HCT116 (cell line): Measurements from ENCODE around the gene SRCIN1. TPM values are rescaled to one million over a fixed set of nuclear protein-coding genes. Genes with fewer than 3 reads are reported as not detected.

Experiments
- ATAC-seq: fragments of 200-7000 bp; cut with Tn5 transposase; 2 replicates; pipeline ENCODE4 v1.9.1; 2020; ENCODE audit warnings: mild to moderate bottlenecking, moderate library complexity
- BruUV-seq: library from RNA; stranded (reverse); fragments of 400-500 nt; replicated peaks from 2 replicates; lab custom pipeline; 2021; lab: Mats Ljungman, UMichigan
- CTCF ChIA-PET: fragments of 300-600 bp; sonication (Branson Sonifier 250); formaldehyde crosslinking; loops from one replicate; lab custom pipeline; 2021; ENCODE audit warnings: antibody characterized with exemption; lab: Charles Lee
- POLR2A ChIA-PET: fragments of 300-600, 350-600 bp; sonication (Branson Sonifier 250); formaldehyde crosslinking; loops from one replicate; lab custom pipeline; 2021; ENCODE audit warnings: antibody characterized with exemption; lab: Charles Lee
- RAD21 ChIA-PET, 2 experiments: fragments of 300-600 bp; sonication (Branson Sonifier 250); formaldehyde crosslinking; loops; one replicate each; lab custom pipeline; 2023; ENCODE audit warnings: low total read pairs in 2 of 2; ENCODE audit not compliant: uncharacterized antibody in 2 of 2, unreplicated experiment in 2 of 2, low non-redundant PET in 1 of 2; lab: Charles Lee
- DNase-seq: peaks from one replicate; pipeline ENCODE4 v3.0.0-alpha.2; 2010; ENCODE audit warnings: low read depth, low spot score
- H2AFZ ChIP-seq: fragments of 200-600 bp; shearing (Covaris generic), sonication (generic); 2 replicates; pipeline ENCODE4 v1.6.1; 2017; ENCODE audit warnings: low read depth, mixed run types, mixed read lengths, antibody characterized with exemption, low read length; ENCODE audit not compliant: poor library complexity, severe bottlenecking
- H3K27ac ChIP-seq: 2 replicates; pipeline ENCODE4 v1.5.1; 2012; ENCODE audit warnings: low read depth, low read length
- H3K27me3 ChIP-seq: fragments of 200-600 bp; sonication (generic); 2 replicates; pipeline ENCODE4 v1.6.1; 2016; ENCODE audit warnings: mixed run types, low read length, mixed read lengths; ENCODE audit not compliant: insufficient read depth
- H3K36me3 ChIP-seq, 2 experiments: fragments of 200-500 bp in 1 of 2; fragments of 200-600 bp in 1 of 2; sonication (Bioruptor generic) in 1 of 2; sonication (generic) in 1 of 2; 2 replicates each; pipeline versions ENCODE4 v1.5.1 to v1.6.1; 2014 to 2016; ENCODE audit warnings: low read length in 2 of 2, inconsistent platforms in 1 of 2, mixed read lengths in 1 of 2, mixed run types in 1 of 2; ENCODE audit not compliant: insufficient read depth in 2 of 2, control insufficient read depth in 1 of 2
- H3K4me1 ChIP-seq, 2 experiments: fragments of 200-600 bp in 1 of 2; sonication (generic) in 1 of 2; 2 replicates each; pipeline versions ENCODE4 v1.5.1 to v1.6.1; 2012 to 2017; ENCODE audit warnings: low read length in 2 of 2, inconsistent platforms in 1 of 2, mild to moderate bottlenecking in 1 of 2, mixed read lengths in 1 of 2, mixed run types in 1 of 2, moderate library complexity in 1 of 2; ENCODE audit not compliant: insufficient read depth in 2 of 2, control insufficient read depth in 1 of 2
- H3K4me2 ChIP-seq: fragments of 200-600 bp; sonication (generic); 2 replicates; pipeline ENCODE4 v1.6.1; 2017; ENCODE audit warnings: mixed run types, low read length, mixed read lengths
- H3K4me3 ChIP-seq, 2 experiments: fragments of 200-600 bp in 1 of 2; sonication (generic) in 1 of 2; replicated peaks in 1 of 2; 2 replicates each; pipeline ENCODE4 v1.5.1; 2011 to 2016; ENCODE audit warnings: low read length in 2 of 2, control low read depth in 1 of 2, low read depth in 1 of 2, mild to moderate bottlenecking in 1 of 2, mixed read lengths in 1 of 2, mixed run types in 1 of 2
- H3K79me2 ChIP-seq: fragments of 200-600 bp; sonication (generic); 2 replicates; pipeline ENCODE4 v1.6.1; 2017; ENCODE audit warnings: mild to moderate bottlenecking, mixed run types, low read length, moderate library complexity, mixed read lengths; ENCODE audit not compliant: insufficient read depth
- H3K9ac ChIP-seq: fragments of 200-600 bp; sonication (generic); 2 replicates; pipeline ENCODE4 v1.6.1; 2016; ENCODE audit warnings: low read length, mixed read lengths
- H3K9me2 ChIP-seq: fragments of 200-600 bp; sonication (generic), shearing (Covaris generic); 2 replicates; pipeline ENCODE4 v1.6.1; 2017; ENCODE audit warnings: mixed run types, mild to moderate bottlenecking, moderate library complexity; ENCODE audit not compliant: insufficient read depth
- H3K9me3 ChIP-seq, 2 experiments: fragments of 200-500 bp in 1 of 2; fragments of 200-600 bp in 1 of 2; sonication (Bioruptor generic) in 1 of 2; sonication (generic) in 1 of 2; 2 replicates each; pipeline ENCODE4 v1.6.1; 2014 to 2017; ENCODE audit warnings: low read length in 2 of 2, mixed read lengths in 2 of 2, inconsistent platforms in 1 of 2, low read depth in 1 of 2, mild to moderate bottlenecking in 1 of 2, mixed run types in 1 of 2, moderate library complexity in 1 of 2; ENCODE audit not compliant: control insufficient read depth in 1 of 2, insufficient read depth in 1 of 2
- H4K20me1 ChIP-seq: fragments of 200-600 bp; sonication (generic), shearing (Covaris generic); 2 replicates; pipeline ENCODE4 v1.6.1; 2017; ENCODE audit warnings: mixed run types, mild to moderate bottlenecking, moderate library complexity; ENCODE audit not compliant: insufficient read depth
- ATF3 ChIP-seq: IDR thresholded peaks from 2 replicates; pipeline ENCODE4 v1.6.1; 2012
- CBX3 ChIP-seq: IDR thresholded peaks from 2 replicates; pipeline ENCODE4 v1.6.1; 2012; ENCODE audit warnings: low read depth
- EGR1 ChIP-seq: IDR thresholded peaks from 2 replicates; pipeline ENCODE4 v1.6.1; 2012; ENCODE audit warnings: low read depth
- ELF1 ChIP-seq: IDR thresholded peaks from 2 replicates; pipeline ENCODE4 v1.6.1; 2012; ENCODE audit warnings: low read depth, borderline replicate concordance
- EZH2phosphoT487 ChIP-seq: fragments of 200-600 bp; IDR thresholded peaks from 2 replicates; pipeline ENCODE4 v1.6.1; 2018; ENCODE audit warnings: antibody characterized with exemption, borderline replicate concordance
- FOSL1 ChIP-seq: IDR thresholded peaks from 2 replicates; pipeline ENCODE4 v1.6.1; 2012; ENCODE audit warnings: low read depth
- JUND ChIP-seq: IDR thresholded peaks from 2 replicates; pipeline ENCODE4 v1.6.1; 2012
- POLR2A ChIP-seq: IDR thresholded peaks from 2 replicates; pipeline ENCODE4 v1.7.0; 2011; ENCODE audit warnings: borderline replicate concordance; ENCODE audit not compliant: insufficient read depth, insufficient read length; ENCODE audit errors: extremely low read depth
- POLR2AphosphoS5 ChIP-seq: IDR thresholded peaks from 2 replicates; pipeline ENCODE4 v1.6.1; 2011; ENCODE audit warnings: mild to moderate bottlenecking, low read depth, low read length, moderate library complexity
- RAD21 ChIP-seq: IDR thresholded peaks from 2 replicates; pipeline ENCODE4 v1.6.1; 2012; ENCODE audit warnings: low read depth, mild to moderate bottlenecking
- SP1 ChIP-seq: IDR thresholded peaks from 2 replicates; pipeline ENCODE4 v1.6.1; 2012; ENCODE audit warnings: low read depth
- TCF7L2 ChIP-seq: IDR thresholded peaks from 2 replicates; pipeline ENCODE4 v1.7.0; 2011; ENCODE audit warnings: borderline replicate concordance, inconsistent platforms; ENCODE audit not compliant: insufficient read depth, insufficient read length; ENCODE audit errors: extremely low read depth
- YY1 ChIP-seq: IDR thresholded peaks from 2 replicates; pipeline ENCODE4 v1.6.1; 2011; ENCODE audit warnings: low read length, low read depth, moderate library complexity, mild to moderate bottlenecking; ENCODE audit not compliant: insufficient replicate concordance; ENCODE audit errors: extremely low read depth
- ZFX ChIP-seq: fragments of 450-650 bp; IDR thresholded peaks from 2 replicates; pipeline ENCODE4 v1.6.1; 2017
- ZNF274 ChIP-seq: fragments of 200-500 bp; sonication (Bioruptor generic); IDR thresholded peaks from 2 replicates; pipeline ENCODE4 v1.6.1; 2014; ENCODE audit warnings: mild to moderate bottlenecking, low read depth, low read length, inconsistent platforms
- intact Hi-C: fragments of 100-400 bp; cut with micrococcal nuclease; formaldehyde crosslinking; loops from 2 replicates; pipeline ENCODE4 v1.10.0; 2022
- total RNA-seq: library from RNA; stranded (reverse); gene quantifications from one replicate; pipeline ENCODE4 v1.2.1, GENCODE V29; 2021; ENCODE audit not compliant: unreplicated experiment
- TF ChIP-seq, protein P1 (sequence below), 3 experiments: fragments of 200-600 bp in 1 of 3; sonication (generic) in 1 of 3; IDR thresholded peaks in 2 of 3; conservative IDR thresholded peaks in 1 of 3; 2 replicates each; pipeline ENCODE4 v1.5.1; 2012 to 2017; ENCODE audit warnings: low read depth in 2 of 3, low read length in 2 of 3, antibody characterized with exemption in 1 of 3, borderline replicate concordance in 1 of 3, control low read depth in 1 of 3, mild to moderate bottlenecking in 1 of 3, mixed read lengths in 1 of 3, mixed run types in 1 of 3, moderate library complexity in 1 of 3; ENCODE audit not compliant: insufficient read depth in 1 of 3

The SRCIN1 gene
- total RNA-seq, 1 experiment from 2014 or later: 10.5 TPM

GRCh38 chr17:38605411-38605840, 326 bp downstream of the SRCIN1 start:
- intact Hi-C loops: no loop called here
- TF ChIP-seq POLR2AphosphoS5: no peak
- TF ChIP-seq ZFX: 0 out of 2 replicates have a peak, but pooled peaks have one; percentile 13
- TF ChIP-seq, all 23 proteins: peak for 1
- H3K36me3 ChIP-seq: no peaks in the 10 kb centered on the region
- no TSS peak for BruUV-seq
- CTCF ChIA-PET: interaction anchor here (1.1 to 3.1 kb wide), 2 partner anchors 12 to 47 kb away, joined by 3 to 20 read pairs; no protein-coding TSS in a partner anchor
- no peaks in the 10 kb centered on the region for H3K79me2 ChIP-seq
- ATAC-seq: peak; percentile 41
- H3K27me3 ChIP-seq: no peaks in the 10 kb centered on the region
- POLR2A ChIA-PET: interaction anchor here (0.6 kb wide), 1 partner anchor 179 kb away, joined by 3 read pairs; no protein-coding TSS in a partner anchor
- H3K9me3 ChIP-seq: no peaks in the 10 kb centered on the region
- DNase-seq: no peak
- peak overlapping the region; percentile 30 to 63 for H3K4me3 ChIP-seq
- H3K9me2 ChIP-seq: no peaks in the 10 kb centered on the region
- H4K20me1 ChIP-seq: no peaks in the 10 kb centered on the region
- H3K4me1 ChIP-seq: peaks cover 25 to 43% of the 10 kb centered on the region in 2 experiments
- H2AFZ ChIP-seq: no peak overlapping the region
- RAD21 ChIA-PET: no interaction called here
- H3K4me2 ChIP-seq: peak overlapping the region; percentile 95
- H3K9ac ChIP-seq: peak overlapping the region; percentile 43; the same call in 1 of the 2 replicates
- H3K27ac ChIP-seq: no peak overlapping the region; the same call in 1 of the 2 replicates

GRCh38 chr17:38604479-38605403, 1.0 kb downstream of the SRCIN1 start:
- DNase-seq: no peak
- H2AFZ ChIP-seq: no peak overlapping the region
- no peaks in the 10 kb centered on the region for H3K27me3 ChIP-seq
- no peaks in the 10 kb centered on the region for H4K20me1 ChIP-seq
- BruUV-seq: no TSS peak
- peak overlapping the region; percentile 43; the same call in 1 of the 2 replicates for H3K9ac ChIP-seq
- no peaks in the 10 kb centered on the region for H3K9me2 ChIP-seq
- CTCF ChIA-PET: interaction anchor here (0.7 to 3.1 kb wide), 5 partner anchors 13 to 72 kb away, joined by 3 to 20 read pairs (median 3); no protein-coding TSS in a partner anchor
- intact Hi-C loops: no loop called here
- peak; percentile 11; the same call in 1 of the 2 replicates for ATAC-seq
- no peaks in the 10 kb centered on the region for H3K79me2 ChIP-seq
- POLR2A ChIA-PET: interaction anchor here (0.6 to 1.3 kb wide), 2 partner anchors 46 to 178 kb away, joined by 3 to 4 read pairs; no protein-coding TSS in a partner anchor
- H3K4me2 ChIP-seq: peak overlapping the region; percentile 95
- H3K4me1 ChIP-seq: peaks cover 25 to 43% of the 10 kb centered on the region in 2 experiments
- H3K4me3 ChIP-seq: peak overlapping the region; percentile 30 to 63
- no peaks in the 10 kb centered on the region for H3K9me3 ChIP-seq
- H3K36me3 ChIP-seq: no peaks in the 10 kb centered on the region
- no peak overlapping the region for H3K27ac ChIP-seq
- RAD21 ChIA-PET: interaction anchor here in 1 of 2 experiments (0.6 to 0.7 kb wide), 2 partner anchors 39 to 58 kb away, joined by 3 to 4 read pairs; no protein-coding TSS in a partner anchor
- TF ChIP-seq RAD21 (no peak), ATF3 (no peak), EZH2phosphoT487 (no peak), ELF1 (no peak), CBX3 (no peak), EGR1 (peak; percentile 61), TCF7L2 (no peak), POLR2A (no peak), FOSL1 (no peak), YY1 (no peak), POLR2AphosphoS5 (no peak), JUND (no peak), ZFX (no peak), ZNF274 (no peak), SP1 (no peak)
- TF ChIP-seq, protein P1, sequence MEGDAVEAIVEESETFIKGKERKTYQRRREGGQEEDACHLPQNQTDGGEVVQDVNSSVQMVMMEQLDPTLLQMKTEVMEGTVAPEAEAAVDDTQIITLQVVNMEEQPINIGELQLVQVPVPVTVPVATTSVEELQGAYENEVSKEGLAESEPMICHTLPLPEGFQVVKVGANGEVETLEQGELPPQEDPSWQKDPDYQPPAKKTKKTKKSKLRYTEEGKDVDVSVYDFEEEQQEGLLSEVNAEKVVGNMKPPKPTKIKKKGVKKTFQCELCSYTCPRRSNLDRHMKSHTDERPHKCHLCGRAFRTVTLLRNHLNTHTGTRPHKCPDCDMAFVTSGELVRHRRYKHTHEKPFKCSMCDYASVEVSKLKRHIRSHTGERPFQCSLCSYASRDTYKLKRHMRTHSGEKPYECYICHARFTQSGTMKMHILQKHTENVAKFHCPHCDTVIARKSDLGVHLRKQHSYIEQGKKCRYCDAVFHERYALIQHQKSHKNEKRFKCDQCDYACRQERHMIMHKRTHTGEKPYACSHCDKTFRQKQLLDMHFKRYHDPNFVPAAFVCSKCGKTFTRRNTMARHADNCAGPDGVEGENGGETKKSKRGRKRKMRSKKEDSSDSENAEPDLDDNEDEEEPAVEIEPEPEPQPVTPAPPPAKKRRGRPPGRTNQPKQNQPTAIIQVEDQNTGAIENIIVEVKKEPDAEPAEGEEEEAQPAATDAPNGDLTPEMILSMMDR (IDR thresholded peaks at IDR 0.05 in 2 of 3, conservative IDR thresholded peaks at IDR 0.05 in 1 of 3; ENCODE audit: borderline replicate concordance in 1 of 3, insufficient read depth in 1 of 3, low read depth in 2 of 3, low read length in 2 of 3): peak; percentile 18 to 28 (median 23); a peak in 4 of 6 replicates
